Right atrium auricular region (tissue), 2 donors: ENCODE results near the gene ZPBP2. TPM values are rescaled to one million over a fixed set of nuclear protein-coding genes. Genes with fewer than 3 reads are reported as not detected.

Experiments
- DNase-seq: peaks from one replicate; pipeline ENCODE4 v3.0.0-alpha.2; 2019; ENCODE audit warnings: low spot score
- H3K27ac ChIP-seq, 2 donors: fragments of 200-600 bp; sonication (generic); 1 replicate in 1 of 2; 2 replicates in 1 of 2; pipeline ENCODE4 v1.5.1; 2016 to 2019
- H3K27me3 ChIP-seq, 2 donors: fragments of 200-600 bp; sonication (generic); one replicate each; pipeline versions ENCODE4 v1.5.1 to v1.6.0; 2017 to 2019
- H3K36me3 ChIP-seq: fragments of 200-600 bp; sonication (generic); one replicate; pipeline ENCODE4 v1.5.1; 2016
- H3K4me1 ChIP-seq, 2 donors: fragments of 200-600 bp; sonication (generic); one replicate each; pipeline versions ENCODE4 v1.5.1 to v1.6.0; 2017 to 2019
- H3K4me3 ChIP-seq, 2 donors: fragments of 200-600 bp; sonication (generic); 1 replicate in 1 of 2; 2 replicates in 1 of 2; pipeline ENCODE4 v1.5.1; 2017 to 2019; ENCODE audit warnings: mild to moderate bottlenecking in 1 of 2, moderate library complexity in 1 of 2
- H3K9me3 ChIP-seq, 2 donors: fragments of 200-600 bp; sonication (generic); one replicate each; pipeline ENCODE4 v1.5.1; 2019
- CTCF ChIP-seq, 2 donors: fragments of 200-600 bp; sonication (generic); IDR thresholded peaks; one replicate each; pipeline ENCODE4 v1.5.1; 2019; ENCODE audit warnings: antibody characterized with exemption in 2 of 2
- total RNA-seq, 2 donors: library from RNA; depleted of rRNA; stranded (reverse); fragments of >200 nt; gene quantifications; one replicate each; pipeline ENCODE4 v1.1.0, GENCODE V29; 2016

The ZPBP2 gene
- total RNA-seq, 2 donors from 2014 or later = not detected

- Histone ChIP-seq H3K9me3 (no peaks in the 10 kb centered on the region), H3K27me3 (peaks cover 14 to 25% of the 10 kb centered on the region in 2 donors), H3K4me3 (no peak overlapping the region), H3K36me3 (no peaks in the 10 kb centered on the region), H3K27ac (no peak overlapping the region), H3K4me1 (peaks cover 0 to 8% of the 10 kb centered on the region in 2 donors)
- no peak for DNase-seq
- no peak for TF ChIP-seq CTCF (IDR thresholded peaks at IDR 0.05)
These were observed 6.8 kb upstream of the ZPBP2 start for GRCh38 chr17:39861235-39861634.

- H3K4me3 ChIP-seq = no peak overlapping the region
- no peak for DNase-seq
- H3K9me3 ChIP-seq = peaks cover 0 to 12% of the 10 kb centered on the region in 2 donors
- H3K27ac ChIP-seq = no peak overlapping the region
- H3K27me3 ChIP-seq = peaks cover 21 to 31% of the 10 kb centered on the region in 2 donors
- no peaks in the 10 kb centered on the region for H3K36me3 ChIP-seq
- TF ChIP-seq CTCF (IDR thresholded peaks at IDR 0.05) = no peak
- H3K4me1 ChIP-seq = peaks cover 0 to 8% of the 10 kb centered on the region in 2 donors
These were observed 4.6 kb upstream of the ZPBP2 start for GRCh38 chr17:39863244-39863917.

GRCh38 chr17:39863918-39864746 lies 3.9 kb upstream of the ZPBP2 start, which contains the start of gene IKZF3:
TSS of gene IKZF3 (minus strand) at chr17:39864312. CDS start at chr17:39864126, 186 bp downstream.
- no peaks in the 10 kb centered on the region for H3K36me3 ChIP-seq
- peaks cover 0 to 12% of the 10 kb centered on the region in 2 donors for H3K9me3 ChIP-seq
- no peak for DNase-seq
- peak within 1 kb of the TSS in 1 of 2 donors; percentile 27 for H3K4me3 ChIP-seq
- TF ChIP-seq CTCF (IDR thresholded peaks at IDR 0.05) = peak in 1 of 2 donors; percentile 30
- peaks cover 22 to 31% of the 10 kb centered on the region in 2 donors for H3K27me3 ChIP-seq
- H3K4me1 ChIP-seq = peaks cover 0 to 8% of the 10 kb centered on the region in 2 donors
- H3K27ac ChIP-seq = no peak within 1 kb of the TSS

- peaks cover 0 to 8% of the 10 kb centered on the region in 2 donors for H3K4me1 ChIP-seq
- H3K27ac ChIP-seq = no peak overlapping the region
- DNase-seq = no peak
- no peaks in the 10 kb centered on the region for H3K36me3 ChIP-seq
- H3K27me3 ChIP-seq = peaks cover 22 to 27% of the 10 kb centered on the region in 2 donors
- TF ChIP-seq CTCF (IDR thresholded peaks at IDR 0.05) = no peak
- H3K4me3 ChIP-seq = no peak overlapping the region
- peaks cover 0 to 12% of the 10 kb centered on the region in 2 donors for H3K9me3 ChIP-seq
These were observed 1.8 kb upstream of the ZPBP2 start for GRCh38 chr17:39866013-39866730.

GRCh38 chr17:39867084-39867879 lies 720 bp upstream of the ZPBP2 start:
- Histone ChIP-seq H3K27ac (no peak overlapping the region), H3K4me3 (no peak overlapping the region), H3K9me3 (peaks cover 0 to 12% of the 10 kb centered on the region in 2 donors), H3K27me3 (peaks cover 22 to 27% of the 10 kb centered on the region in 2 donors), H3K4me1 (peaks cover 0 to 8% of the 10 kb centered on the region in 2 donors), H3K36me3 (no peaks in the 10 kb centered on the region)
- DNase-seq = no peak
- TF ChIP-seq CTCF (IDR thresholded peaks at IDR 0.05) = no peak
